ENCODE measurements around the gene OR52A1. TPM values are rescaled to one million over a fixed set of nuclear protein-coding genes. Genes with fewer than 3 reads are reported as not detected.

The OR52A1 gene
- total and polyA plus RNA-seq, 9 of the 15 experiments (the other 6 are each of a cell fraction or from before 2014, with no cell fraction given) = under 0.01 to 0.33 (median 0.13) TPM; not detected in 3

DNA sequence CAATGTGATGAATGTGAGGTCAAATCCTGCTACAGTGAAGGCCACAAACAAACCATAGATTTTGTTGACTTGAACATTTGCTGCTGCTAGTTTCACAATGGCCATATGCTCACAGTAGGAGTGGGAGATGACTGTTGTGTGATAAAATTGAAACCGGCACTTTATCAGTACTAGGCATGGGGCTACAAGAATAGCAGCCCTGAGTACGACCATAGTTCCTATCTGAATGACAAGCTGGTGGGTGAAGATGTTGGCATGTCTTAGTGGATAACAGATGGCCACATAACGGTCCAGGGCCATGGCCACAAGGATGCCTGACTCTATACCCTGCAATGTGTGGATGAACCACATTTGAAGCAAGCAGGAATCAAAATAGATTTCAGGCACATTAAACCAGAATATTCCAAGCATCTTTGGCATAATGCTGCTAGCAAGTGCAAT, 2.8 kb downstream of the OR52A1 start (continued):
- TF ChIP-seq ARHGAP35 (IDR thresholded peaks at IDR 0.05; ENCODE audit: partially characterized antibody) (no peak), ZNF512 (tag; IDR thresholded peaks at IDR 0.05) (no peak), CTBP1 (IDR thresholded peaks at IDR 0.05; ENCODE audit: borderline replicate concordance) (peak; percentile 68; the same call in 1 of the 2 replicates), IRF2 (CRISPR knock-in tag; IDR thresholded peaks at IDR 0.05) (no peak), KDM1A (IDR thresholded peaks at IDR 0.05) (peak; percentile 91 to 94), ZNF253 (CRISPR knock-in tag; conservative IDR thresholded peaks at IDR 0.05) (no peak), PHB (CRISPR knock-in tag; IDR thresholded peaks at IDR 0.05) (no peak), C11orf30 (IDR thresholded peaks at IDR 0.05; ENCODE audit: low read depth) (no peak), YBX1 (IDR thresholded peaks at IDR 0.05) (no peak), SNRNP70 (optimal IDR thresholded peaks at IDR 0.05; ENCODE audit: low read depth, low read length) (no peak), ZBTB8A (IDR thresholded peaks at IDR 0.05; ENCODE audit: partially characterized antibody) (no peak), NFRKB (IDR thresholded peaks at IDR 0.05; ENCODE audit: low read depth) (no peak), BACH1 (tag; IDR thresholded peaks at IDR 0.05) (no peak), CHD4 (IDR thresholded peaks at IDR 0.05; ENCODE audit: insufficient read depth, insufficient replicate concordance, low read depth, low read length, poor library complexity, severe bottlenecking) (no peak), MTA3 (IDR thresholded peaks at IDR 0.05; ENCODE audit: borderline replicate concordance) (peak; percentile 69; the same call in 1 of the 2 replicates), RCOR1 (IDR thresholded peaks at IDR 0.05; ENCODE audit: borderline replicate concordance in 1 of 2, low read depth in 2 of 2, low read length in 2 of 2) (peak; percentile 83 to 85), CLOCK (CRISPR knock-in tag; IDR thresholded peaks at IDR 0.05; ENCODE audit: borderline replicate concordance) (no peak), TRIM28 (IDR thresholded peaks at IDR 0.05) (no peak), HNRNPK (IDR thresholded peaks at IDR 0.05; ENCODE audit: low read depth, low read length, poor library complexity, severe bottlenecking) (no peak), NUFIP1 (IDR thresholded peaks at IDR 0.05; ENCODE audit: partially characterized antibody) (no peak), NONO (IDR thresholded peaks at IDR 0.05; ENCODE audit: low read depth in 2 of 2, low read length in 1 of 2) (no peak)
- TF ChIP-seq, protein P1, sequence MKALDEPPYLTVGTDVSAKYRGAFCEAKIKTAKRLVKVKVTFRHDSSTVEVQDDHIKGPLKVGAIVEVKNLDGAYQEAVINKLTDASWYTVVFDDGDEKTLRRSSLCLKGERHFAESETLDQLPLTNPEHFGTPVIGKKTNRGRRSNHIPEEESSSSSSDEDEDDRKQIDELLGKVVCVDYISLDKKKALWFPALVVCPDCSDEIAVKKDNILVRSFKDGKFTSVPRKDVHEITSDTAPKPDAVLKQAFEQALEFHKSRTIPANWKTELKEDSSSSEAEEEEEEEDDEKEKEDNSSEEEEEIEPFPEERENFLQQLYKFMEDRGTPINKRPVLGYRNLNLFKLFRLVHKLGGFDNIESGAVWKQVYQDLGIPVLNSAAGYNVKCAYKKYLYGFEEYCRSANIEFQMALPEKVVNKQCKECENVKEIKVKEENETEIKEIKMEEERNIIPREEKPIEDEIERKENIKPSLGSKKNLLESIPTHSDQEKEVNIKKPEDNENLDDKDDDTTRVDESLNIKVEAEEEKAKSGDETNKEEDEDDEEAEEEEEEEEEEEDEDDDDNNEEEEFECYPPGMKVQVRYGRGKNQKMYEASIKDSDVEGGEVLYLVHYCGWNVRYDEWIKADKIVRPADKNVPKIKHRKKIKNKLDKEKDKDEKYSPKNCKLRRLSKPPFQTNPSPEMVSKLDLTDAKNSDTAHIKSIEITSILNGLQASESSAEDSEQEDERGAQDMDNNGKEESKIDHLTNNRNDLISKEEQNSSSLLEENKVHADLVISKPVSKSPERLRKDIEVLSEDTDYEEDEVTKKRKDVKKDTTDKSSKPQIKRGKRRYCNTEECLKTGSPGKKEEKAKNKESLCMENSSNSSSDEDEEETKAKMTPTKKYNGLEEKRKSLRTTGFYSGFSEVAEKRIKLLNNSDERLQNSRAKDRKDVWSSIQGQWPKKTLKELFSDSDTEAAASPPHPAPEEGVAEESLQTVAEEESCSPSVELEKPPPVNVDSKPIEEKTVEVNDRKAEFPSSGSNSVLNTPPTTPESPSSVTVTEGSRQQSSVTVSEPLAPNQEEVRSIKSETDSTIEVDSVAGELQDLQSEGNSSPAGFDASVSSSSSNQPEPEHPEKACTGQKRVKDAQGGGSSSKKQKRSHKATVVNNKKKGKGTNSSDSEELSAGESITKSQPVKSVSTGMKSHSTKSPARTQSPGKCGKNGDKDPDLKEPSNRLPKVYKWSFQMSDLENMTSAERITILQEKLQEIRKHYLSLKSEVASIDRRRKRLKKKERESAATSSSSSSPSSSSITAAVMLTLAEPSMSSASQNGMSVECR (CRISPR knock-in tag; IDR thresholded peaks at IDR 0.05) = no peak
